Measurements from ENCODE around the gene GOLM1.

DNA sequence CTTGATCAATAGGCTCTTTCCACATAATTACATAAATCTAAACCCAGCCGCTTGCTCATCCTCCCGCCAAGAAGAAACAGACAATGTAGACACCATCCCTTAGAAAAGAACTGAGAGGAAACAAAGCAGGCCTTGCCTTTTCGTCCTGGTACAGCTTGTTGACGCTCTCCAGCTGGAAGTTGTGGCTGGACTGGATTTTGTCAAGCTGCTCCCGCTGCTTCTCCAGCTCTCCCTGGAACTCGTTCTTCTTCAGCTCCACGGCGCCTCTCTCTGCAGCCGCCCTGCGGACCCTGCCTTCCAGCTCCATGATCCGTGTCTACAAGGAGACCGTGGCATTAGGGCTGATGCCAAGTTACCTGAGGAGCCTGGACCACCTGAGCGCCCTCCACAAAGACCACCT lies 22.1 kb downstream of the GOLM1 start:
- TF ChIP-seq, protein P1, sequence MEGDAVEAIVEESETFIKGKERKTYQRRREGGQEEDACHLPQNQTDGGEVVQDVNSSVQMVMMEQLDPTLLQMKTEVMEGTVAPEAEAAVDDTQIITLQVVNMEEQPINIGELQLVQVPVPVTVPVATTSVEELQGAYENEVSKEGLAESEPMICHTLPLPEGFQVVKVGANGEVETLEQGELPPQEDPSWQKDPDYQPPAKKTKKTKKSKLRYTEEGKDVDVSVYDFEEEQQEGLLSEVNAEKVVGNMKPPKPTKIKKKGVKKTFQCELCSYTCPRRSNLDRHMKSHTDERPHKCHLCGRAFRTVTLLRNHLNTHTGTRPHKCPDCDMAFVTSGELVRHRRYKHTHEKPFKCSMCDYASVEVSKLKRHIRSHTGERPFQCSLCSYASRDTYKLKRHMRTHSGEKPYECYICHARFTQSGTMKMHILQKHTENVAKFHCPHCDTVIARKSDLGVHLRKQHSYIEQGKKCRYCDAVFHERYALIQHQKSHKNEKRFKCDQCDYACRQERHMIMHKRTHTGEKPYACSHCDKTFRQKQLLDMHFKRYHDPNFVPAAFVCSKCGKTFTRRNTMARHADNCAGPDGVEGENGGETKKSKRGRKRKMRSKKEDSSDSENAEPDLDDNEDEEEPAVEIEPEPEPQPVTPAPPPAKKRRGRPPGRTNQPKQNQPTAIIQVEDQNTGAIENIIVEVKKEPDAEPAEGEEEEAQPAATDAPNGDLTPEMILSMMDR (IDR thresholded peaks at IDR 0.05; ENCODE audit: borderline replicate concordance, extremely low read depth, low read length, poor library complexity, severe bottlenecking): no peak
- TF ChIP-seq EZH2 (IDR thresholded peaks at IDR 0.05; ENCODE audit: borderline replicate concordance, low read depth, low read length, severe bottlenecking): no peak
